Pancreas (tissue), 10 donors: ENCODE measurements around the gene PGAP6. TPM values are rescaled to one million over a fixed set of nuclear protein-coding genes. Genes with fewer than 3 reads are reported as not detected.

Experiments used
- ATAC-seq, 4 donors: fragments of 200-7000 bp; cut with Tn5 transposase; one replicate each; pipeline versions ENCODE4 v1.8.0 to v1.9.1; 2020; ENCODE audit warnings: mild to moderate bottlenecking in 4 of 4, moderate library complexity in 4 of 4
- DNase-seq, 6 donors: peaks; one replicate each; pipeline ENCODE4 v3.0.0-alpha.2; 2020
- FAIRE-seq: peaks from 2 replicates; lab custom pipeline; 2012; peaks lifted over from hg19 to GRCh38; lab: Jason Lieb, UNC
- H3K27ac ChIP-seq, 4 donors: fragments of 200-600 bp; sonication (generic); 1 replicate in 3 of 4; 2 replicates in 1 of 4; pipeline versions ENCODE4 v1.5.0 to v1.8.0; 2020
- H3K27me3 ChIP-seq, 4 donors: fragments of 200-600 bp; one replicate each; pipeline ENCODE4 v1.8.0; 2021
- H3K36me3 ChIP-seq, 3 donors: fragments of 200-600 bp; sonication (generic) in 1 of 3; one replicate each; pipeline versions ENCODE4 v1.5.0 to v1.8.0; 2020 to 2021
- H3K4me1 ChIP-seq, 3 donors: fragments of 200-600 bp; one replicate each; pipeline ENCODE4 v1.8.0; 2021
- H3K4me3 ChIP-seq, 4 donors: fragments of 200-600 bp; sonication (generic) in 2 of 4; one replicate each; pipeline versions ENCODE4 v1.5.0 to v1.8.0; 2020 to 2021
- H3K9me3 ChIP-seq, 4 donors: fragments of 200-600 bp; one replicate each; pipeline ENCODE4 v1.8.0; 2021
- CTCF ChIP-seq, 4 donors: fragments of 200-600 bp; sonication (generic) in 3 of 4; IDR thresholded peaks; one replicate each; pipeline versions ENCODE4 v1.5.0 to v1.8.0; 2021; ENCODE audit warnings: antibody characterized with exemption in 4 of 4
- WGBS, 2 donors: extraction: QIAGEN DNeasy Blood & Tissue Kit; methylation state at CpG; one replicate each; pipeline ENCODE4 v1.1.7; 2013; 5-methylcytosine and 5-hydroxymethylcytosine counted together
- intact Hi-C, 3 donors: fragments of 100-400 bp; cut with DNase I; formaldehyde crosslinking; loops; one replicate each; pipeline versions ENCODE4 v1.11.1 to v1.14.2; 2022
- polyA plus RNA-seq, 2 donors: library from polyadenylated mRNA; stranded (reverse); fragments of 200-250 nt; gene quantifications; one replicate each; pipeline ENCODE4 v1.2.3, GENCODE V29; 2013
- total RNA-seq, 6 donors: library from RNA; stranded (reverse); fragmentation: NEBNext Ultra II Directional in 4 of 6; extraction: Animal tissue kit (Norgen Biotek cat#: 25700) in 4 of 6; gene quantifications; one replicate each; pipeline versions ENCODE4 v1.2.1 to v1.2.4, GENCODE V29; 2021 to 2023
- donor health status: healthy with polysubstance abuse.
- donor health status: DM: no; HTN: no; CAD: no; lungs with moderate emphysema.
- donor health status: DM: no; HTN: no; CAD: no.
- donor health status: control.
- donor health status: control.
- donor health status: Bipolar disorder and iron deficiency.
- donor health status: DM: yes; HTN: yes; CAD: no.
- donor health status: DM: no; HTN: no; CAD: no.
- donor health status: DM: no; HTN: no; CAD: no.
- donor health status: DM: yes; HTN: yes; CAD: no.

The PGAP6 gene
- total and polyA plus RNA-seq, 8 donors: 53.1 to 88.5 (median 61.5) TPM

DNA sequence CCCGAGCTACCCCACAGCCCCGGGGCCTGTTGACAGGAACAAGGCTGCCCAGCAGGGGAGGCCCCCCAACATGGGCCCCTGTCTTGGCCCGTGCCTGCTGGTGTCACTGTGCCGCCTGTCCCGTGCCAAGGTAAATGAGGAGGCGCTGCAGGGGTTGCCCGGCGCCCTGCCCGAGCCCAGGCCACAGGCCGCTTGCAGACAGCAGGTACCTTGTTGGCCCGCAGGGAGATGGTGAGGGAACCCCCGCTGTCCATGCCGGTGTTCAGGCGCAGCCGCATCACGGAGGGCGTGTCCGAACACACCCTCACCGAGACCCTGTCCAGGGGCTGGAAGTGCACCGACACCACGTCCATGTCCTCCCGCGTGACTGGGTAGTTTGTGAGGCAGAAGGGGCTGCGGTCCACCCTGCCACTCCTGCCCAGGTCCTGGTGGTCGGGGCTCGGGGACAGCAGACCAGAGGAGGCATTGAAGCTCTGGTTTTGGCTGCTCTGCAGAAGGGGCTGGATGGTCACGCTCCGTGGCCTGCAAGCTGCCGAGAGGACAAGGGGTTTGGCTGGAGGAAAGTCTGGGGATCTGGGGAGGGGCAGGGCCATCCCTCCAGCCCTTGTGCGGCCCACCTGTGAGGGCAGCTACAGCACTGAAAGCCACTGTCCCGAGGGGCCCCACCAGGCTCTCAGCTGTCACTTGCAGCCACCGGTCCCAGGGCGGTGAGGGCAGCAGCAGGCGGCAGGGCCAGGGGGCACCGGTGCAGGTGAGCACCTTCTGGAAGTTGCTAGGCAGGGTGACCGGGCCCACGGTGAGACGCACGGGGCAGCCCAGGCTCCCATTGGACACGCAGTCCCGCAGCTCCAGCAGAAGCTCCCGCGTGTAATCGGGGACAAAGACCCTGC, 5.6 kb downstream of the PGAP6 start:
- DNase-seq: peak in 5 of 6 donors; percentile 11 to 80 (median 49)

DNA sequence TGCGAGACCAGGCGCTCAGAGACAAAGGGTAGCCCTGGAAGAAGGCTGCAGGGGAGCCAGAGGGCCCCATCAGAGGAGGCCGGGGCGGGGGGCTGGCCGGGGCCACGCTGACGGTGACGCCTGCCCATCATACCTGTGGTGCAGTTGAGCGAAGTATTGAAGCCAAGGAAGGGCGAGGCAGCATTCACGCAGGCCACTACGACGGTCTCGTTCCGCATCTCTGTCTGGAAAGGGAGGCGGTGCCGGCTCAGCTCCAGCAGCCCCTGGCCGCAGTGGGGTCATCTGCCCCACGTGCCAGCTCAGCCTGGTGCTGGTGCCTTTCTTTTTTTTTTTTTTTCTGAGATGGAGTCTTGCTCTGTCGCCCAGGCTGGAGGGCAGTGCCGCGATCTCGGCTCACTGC, 6.6 kb downstream of the PGAP6 start:
- WGBS, 2 donors: 95% methylated on average over 13 to 23 of the region's 23 CpGs
- intact Hi-C loops: no loop called here
- FAIRE-seq: no peak

More for the DNA sequence above, 5.6 kb downstream of the PGAP6 start:
- intact Hi-C loops: no loop called here
- H3K9me3 ChIP-seq: no peaks in the 10 kb centered on the region
- 90 to 92% methylated on average over 44 of the region's 44 CpGs for WGBS, 2 donors
- H3K36me3 ChIP-seq: peaks cover 0 to 34% (median 3%) of the 10 kb centered on the region in 3 donors
- no peak for FAIRE-seq
- no peak overlapping the region for H3K27ac ChIP-seq
- H3K4me3 ChIP-seq: no peak overlapping the region
- peaks cover 9 to 16% (median 9%) of the 10 kb centered on the region in 3 donors for H3K4me1 ChIP-seq
- TF ChIP-seq CTCF (IDR thresholded peaks at IDR 0.05): no peak
- no peaks in the 10 kb centered on the region for H3K27me3 ChIP-seq
- no peak for ATAC-seq

DNA sequence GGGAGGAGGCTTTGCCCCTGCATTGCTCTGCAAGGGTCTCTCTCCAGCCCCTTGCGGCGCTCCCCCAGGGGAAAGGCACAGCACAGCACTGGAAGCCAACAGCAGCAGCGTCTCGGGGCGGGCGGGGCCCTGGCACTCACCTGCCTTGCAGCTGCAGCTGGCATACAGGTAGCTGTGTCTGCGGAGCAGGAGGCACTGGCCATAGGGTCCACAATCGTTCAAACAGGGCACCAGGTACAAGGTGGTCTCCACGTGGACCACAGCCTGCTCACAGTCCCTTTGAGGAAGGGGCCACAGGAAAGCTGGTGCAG, 7.2 kb downstream of the PGAP6 start:
- peak in 2 of 6 donors; percentile 16 to 56 for DNase-seq
- no peak for ATAC-seq
- FAIRE-seq: no peak
- Histone ChIP-seq H3K36me3 (peaks cover 0 to 34% (median 3%) of the 10 kb centered on the region in 3 donors), H3K4me3 (no peak overlapping the region), H3K27ac (no peak overlapping the region), H3K9me3 (no peaks in the 10 kb centered on the region), H3K4me1 (peaks cover 2 to 14% (median 9%) of the 10 kb centered on the region in 3 donors), H3K27me3 (no peaks in the 10 kb centered on the region)
- intact Hi-C loops: no loop called here
- 76 to 80% methylated on average over 9 of the region's 9 CpGs for WGBS, 2 donors
- TF ChIP-seq CTCF (IDR thresholded peaks at IDR 0.05): no peak

More for the DNA sequence above, 6.6 kb downstream of the PGAP6 start:
- ATAC-seq (no peak), DNase-seq (peak in 1 of 6 donors; percentile 34)
- Histone ChIP-seq H3K36me3 (peaks cover 0 to 34% (median 3%) of the 10 kb centered on the region in 3 donors), H3K27ac (no peak overlapping the region), H3K9me3 (no peaks in the 10 kb centered on the region), H3K27me3 (no peaks in the 10 kb centered on the region), H3K4me3 (no peak overlapping the region), H3K4me1 (peaks cover 8 to 18% (median 15%) of the 10 kb centered on the region in 3 donors)
- TF ChIP-seq CTCF (IDR thresholded peaks at IDR 0.05): no peak

- TF ChIP-seq CTCF (IDR thresholded peaks at IDR 0.05): no peak
- Histone ChIP-seq H3K4me1 (peaks cover 0 to 15% (median 6%) of the 10 kb centered on the region in 3 donors), H3K36me3 (peaks cover 0 to 34% (median 3%) of the 10 kb centered on the region in 3 donors), H3K27me3 (no peaks in the 10 kb centered on the region), H3K27ac (no peak overlapping the region), H3K4me3 (no peak overlapping the region), H3K9me3 (no peaks in the 10 kb centered on the region)
- intact Hi-C loops: no loop called here
- DNase-seq (peak in 5 of 6 donors; percentile 7 to 75 (median 49)), ATAC-seq (no peak), FAIRE-seq (no peak)
- 91% methylated on average over 43 to 44 of the region's 44 CpGs for WGBS, 2 donors
Measured at GRCh38 chr16:373848-374615, 7.7 kb downstream of the PGAP6 start.
